Measurements from ENCODE around the gene XCR1. TPM values are rescaled to one million over a fixed set of nuclear protein-coding genes. Genes with fewer than 3 reads are reported as not detected.

XCR1 gene
- polyA plus RNA-seq, 2 donors = 0.08 to 0.34 TPM

- Histone ChIP-seq H3K27me3 (ENCODE audit: control insufficient read depth in 1 of 2, insufficient read depth in 2 of 2, low read length in 2 of 2) (no peaks in the 10 kb centered on the region), H3K4me3 (ENCODE audit: low read depth in 1 of 2, low read length in 2 of 2) (no peak overlapping the region), H3K9me3 (ENCODE audit: control insufficient read depth in 2 of 2, insufficient read depth in 1 of 2, low read depth in 1 of 2, low read length in 1 of 2) (peaks cover 0 to 3% of the 10 kb centered on the region in 2 donors), H3K4me1 (ENCODE audit: control insufficient read depth in 2 of 2, insufficient read depth in 2 of 2, low read length in 1 of 2) (no peaks in the 10 kb centered on the region), H3K27ac (ENCODE audit: low read depth in 2 of 2, low read length in 1 of 2) (no peak overlapping the region), H3K36me3 (ENCODE audit: control insufficient read depth in 2 of 2, insufficient read depth in 2 of 2, low read length in 1 of 2) (no peaks in the 10 kb centered on the region)
- WGBS, 2 donors = 84 to 86% methylated on average over 6 of the region's 6 CpGs
Observed at GRCh38 chr3:46027736-46028397, 584 bp upstream of the XCR1 start.

- Histone ChIP-seq H3K27me3 (ENCODE audit: control insufficient read depth in 1 of 2, insufficient read depth in 2 of 2, low read length in 2 of 2) (no peaks in the 10 kb centered on the region), H3K4me1 (ENCODE audit: control insufficient read depth in 2 of 2, insufficient read depth in 2 of 2, low read length in 1 of 2) (no peaks in the 10 kb centered on the region), H3K27ac (ENCODE audit: low read depth in 2 of 2, low read length in 1 of 2) (no peak overlapping the region), H3K36me3 (ENCODE audit: control insufficient read depth in 2 of 2, insufficient read depth in 2 of 2, low read length in 1 of 2) (no peaks in the 10 kb centered on the region), H3K9me3 (ENCODE audit: control insufficient read depth in 2 of 2, insufficient read depth in 1 of 2, low read depth in 1 of 2, low read length in 1 of 2) (peaks cover 0 to 3% of the 10 kb centered on the region in 2 donors), H3K4me3 (ENCODE audit: low read depth in 1 of 2, low read length in 2 of 2) (no peak overlapping the region)
- WGBS, 2 donors = 77 to 81% methylated on average over 1 of the region's 1 CpG
Observed at GRCh38 chr3:46025139-46025538, 2.1 kb downstream of the XCR1 start.

DNA sequence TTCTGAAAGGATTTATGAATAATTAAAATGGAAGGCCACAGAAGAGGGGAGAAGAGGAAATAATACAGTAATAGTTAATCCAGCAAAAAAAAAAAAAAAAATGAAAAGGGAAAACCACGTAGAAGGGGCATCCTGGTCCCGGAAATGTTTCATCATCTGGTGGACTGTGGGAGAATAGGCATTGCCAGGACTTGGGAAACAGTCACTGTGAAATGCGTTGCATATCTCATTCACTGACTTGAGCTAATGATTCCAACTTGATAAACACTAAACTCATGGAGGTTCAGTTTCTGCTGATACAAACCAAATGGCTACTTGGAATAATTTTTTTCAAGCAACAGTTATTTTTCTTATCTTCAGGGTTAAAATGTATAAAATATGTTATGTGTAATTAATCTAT is 3.2 kb downstream of the XCR1 start:
- no peaks in the 10 kb centered on the region for H3K4me1 ChIP-seq (ENCODE audit: control insufficient read depth in 2 of 2, insufficient read depth in 2 of 2, low read length in 1 of 2)
- peaks cover 0 to 3% of the 10 kb centered on the region in 2 donors for H3K9me3 ChIP-seq (ENCODE audit: control insufficient read depth in 2 of 2, insufficient read depth in 1 of 2, low read depth in 1 of 2, low read length in 1 of 2)
- WGBS, 2 donors = 52 to 65% methylated on average over 3 of the region's 3 CpGs
- H3K27me3 ChIP-seq (ENCODE audit: control insufficient read depth in 1 of 2, insufficient read depth in 2 of 2, low read length in 2 of 2) = no peaks in the 10 kb centered on the region
- H3K4me3 ChIP-seq (ENCODE audit: low read depth in 1 of 2, low read length in 2 of 2) = no peak overlapping the region
- no peaks in the 10 kb centered on the region for H3K36me3 ChIP-seq (ENCODE audit: control insufficient read depth in 2 of 2, insufficient read depth in 2 of 2, low read length in 1 of 2)
- H3K27ac ChIP-seq (ENCODE audit: low read depth in 2 of 2, low read length in 1 of 2) = no peak overlapping the region

- no peaks in the 10 kb centered on the region for H3K4me1 ChIP-seq (ENCODE audit: control insufficient read depth in 2 of 2, insufficient read depth in 2 of 2, low read length in 1 of 2)
- peaks cover 0 to 3% of the 10 kb centered on the region in 2 donors for H3K9me3 ChIP-seq (ENCODE audit: control insufficient read depth in 2 of 2, insufficient read depth in 1 of 2, low read depth in 1 of 2, low read length in 1 of 2)
- no peak overlapping the region for H3K27ac ChIP-seq (ENCODE audit: low read depth in 2 of 2, low read length in 1 of 2)
- H3K36me3 ChIP-seq (ENCODE audit: control insufficient read depth in 2 of 2, insufficient read depth in 2 of 2, low read length in 1 of 2) = no peaks in the 10 kb centered on the region
- 93% methylated on average over 34 of the region's 34 CpGs for WGBS, 2 donors
- H3K27me3 ChIP-seq (ENCODE audit: control insufficient read depth in 1 of 2, insufficient read depth in 2 of 2, low read length in 2 of 2) = no peaks in the 10 kb centered on the region
- H3K4me3 ChIP-seq (ENCODE audit: low read depth in 1 of 2, low read length in 2 of 2) = no peak overlapping the region
Observed at GRCh38 chr3:46022909-46023785, 4.1 kb downstream of the XCR1 start.

- H3K4me1 ChIP-seq (ENCODE audit: control insufficient read depth in 2 of 2, insufficient read depth in 2 of 2, low read length in 1 of 2) = no peaks in the 10 kb centered on the region
- no peak overlapping the region for H3K4me3 ChIP-seq (ENCODE audit: low read depth in 1 of 2, low read length in 2 of 2)
- H3K27me3 ChIP-seq (ENCODE audit: control insufficient read depth in 1 of 2, insufficient read depth in 2 of 2, low read length in 2 of 2) = no peaks in the 10 kb centered on the region
- no peaks in the 10 kb centered on the region for H3K9me3 ChIP-seq (ENCODE audit: control insufficient read depth in 2 of 2, insufficient read depth in 1 of 2, low read depth in 1 of 2, low read length in 1 of 2)
- WGBS, 2 donors = 96 to 97% methylated on average over 8 of the region's 8 CpGs
- no peak overlapping the region for H3K27ac ChIP-seq (ENCODE audit: low read depth in 2 of 2, low read length in 1 of 2)
- no peaks in the 10 kb centered on the region for H3K36me3 ChIP-seq (ENCODE audit: control insufficient read depth in 2 of 2, insufficient read depth in 2 of 2, low read length in 1 of 2)
Observed at GRCh38 chr3:46021516-46021915, 5.8 kb downstream of the XCR1 start.

DNA sequence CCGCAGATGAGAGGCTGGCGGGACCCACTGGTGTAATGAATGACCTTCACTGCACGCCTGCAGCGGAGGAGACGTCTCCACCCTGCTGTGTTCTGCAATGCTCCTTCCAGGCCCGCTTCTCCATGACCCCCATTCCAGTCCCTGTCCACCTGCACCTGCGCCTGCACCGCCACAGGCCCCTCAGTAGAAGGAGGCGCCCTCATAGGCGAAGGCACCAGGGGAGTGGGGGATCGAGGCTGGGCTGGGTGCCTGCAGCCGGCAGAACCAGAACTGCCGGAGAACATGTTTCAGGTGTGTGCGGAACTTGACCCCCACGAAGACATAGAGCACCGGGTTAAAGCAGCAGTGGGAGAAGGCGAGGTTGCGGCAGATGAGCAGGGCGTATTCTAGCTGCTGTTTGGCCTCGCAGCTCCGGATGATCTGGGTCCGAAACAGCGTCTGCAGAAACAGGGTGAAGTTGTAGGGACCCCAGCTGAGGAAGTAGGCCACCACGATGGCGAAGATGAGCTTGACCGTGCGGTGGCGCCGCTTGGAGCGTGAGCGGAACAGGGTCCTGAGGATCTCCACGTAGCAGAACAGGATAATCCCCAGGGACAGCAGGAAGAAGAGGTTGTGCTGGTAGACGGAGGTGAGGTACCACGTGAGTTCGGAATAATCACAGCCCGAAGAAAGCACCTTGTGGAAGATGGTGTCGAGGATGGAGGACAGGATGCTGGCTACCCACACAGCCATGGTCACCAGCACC is 6.3 kb downstream of the XCR1 start:
- no peaks in the 10 kb centered on the region for H3K9me3 ChIP-seq (ENCODE audit: control insufficient read depth in 2 of 2, insufficient read depth in 1 of 2, low read depth in 1 of 2, low read length in 1 of 2)
- 95 to 97% methylated on average over 37 of the region's 37 CpGs for WGBS, 2 donors
- no peaks in the 10 kb centered on the region for H3K4me1 ChIP-seq (ENCODE audit: control insufficient read depth in 2 of 2, insufficient read depth in 2 of 2, low read length in 1 of 2)
- no peak overlapping the region for H3K4me3 ChIP-seq (ENCODE audit: low read depth in 1 of 2, low read length in 2 of 2)
- H3K27me3 ChIP-seq (ENCODE audit: control insufficient read depth in 1 of 2, insufficient read depth in 2 of 2, low read length in 2 of 2) = no peaks in the 10 kb centered on the region
- H3K36me3 ChIP-seq (ENCODE audit: control insufficient read depth in 2 of 2, insufficient read depth in 2 of 2, low read length in 1 of 2) = no peaks in the 10 kb centered on the region
- no peak overlapping the region for H3K27ac ChIP-seq (ENCODE audit: low read depth in 2 of 2, low read length in 1 of 2)

- Histone ChIP-seq H3K36me3 (ENCODE audit: control insufficient read depth in 2 of 2, insufficient read depth in 2 of 2, low read length in 1 of 2) (no peaks in the 10 kb centered on the region), H3K9me3 (ENCODE audit: control insufficient read depth in 2 of 2, insufficient read depth in 1 of 2, low read depth in 1 of 2, low read length in 1 of 2) (no peaks in the 10 kb centered on the region), H3K4me1 (ENCODE audit: control insufficient read depth in 2 of 2, insufficient read depth in 2 of 2, low read length in 1 of 2) (no peaks in the 10 kb centered on the region), H3K27me3 (ENCODE audit: control insufficient read depth in 1 of 2, insufficient read depth in 2 of 2, low read length in 2 of 2) (no peaks in the 10 kb centered on the region), H3K27ac (ENCODE audit: low read depth in 2 of 2, low read length in 1 of 2) (no peak overlapping the region), H3K4me3 (ENCODE audit: low read depth in 1 of 2, low read length in 2 of 2) (no peak overlapping the region)
- 91 to 100% methylated on average over 1 of the region's 1 CpG for WGBS, 2 donors
Observed at GRCh38 chr3:46019707-46020106, 7.6 kb downstream of the XCR1 start.

GRCh38 chr3:46017720-46018119 is 9.6 kb downstream of the XCR1 start:
- Histone ChIP-seq H3K36me3 (ENCODE audit: control insufficient read depth in 2 of 2, insufficient read depth in 2 of 2, low read length in 1 of 2) (no peaks in the 10 kb centered on the region), H3K27ac (ENCODE audit: low read depth in 2 of 2, low read length in 1 of 2) (no peak overlapping the region), H3K4me3 (ENCODE audit: low read depth in 1 of 2, low read length in 2 of 2) (no peak overlapping the region), H3K9me3 (ENCODE audit: control insufficient read depth in 2 of 2, insufficient read depth in 1 of 2, low read depth in 1 of 2, low read length in 1 of 2) (no peaks in the 10 kb centered on the region), H3K4me1 (ENCODE audit: control insufficient read depth in 2 of 2, insufficient read depth in 2 of 2, low read length in 1 of 2) (no peaks in the 10 kb centered on the region), H3K27me3 (ENCODE audit: control insufficient read depth in 1 of 2, insufficient read depth in 2 of 2, low read length in 2 of 2) (no peaks in the 10 kb centered on the region)
- 79 to 84% methylated on average over 2 of the region's 2 CpGs for whole genome bisulfite sequencing, 2 donors

DNA sequence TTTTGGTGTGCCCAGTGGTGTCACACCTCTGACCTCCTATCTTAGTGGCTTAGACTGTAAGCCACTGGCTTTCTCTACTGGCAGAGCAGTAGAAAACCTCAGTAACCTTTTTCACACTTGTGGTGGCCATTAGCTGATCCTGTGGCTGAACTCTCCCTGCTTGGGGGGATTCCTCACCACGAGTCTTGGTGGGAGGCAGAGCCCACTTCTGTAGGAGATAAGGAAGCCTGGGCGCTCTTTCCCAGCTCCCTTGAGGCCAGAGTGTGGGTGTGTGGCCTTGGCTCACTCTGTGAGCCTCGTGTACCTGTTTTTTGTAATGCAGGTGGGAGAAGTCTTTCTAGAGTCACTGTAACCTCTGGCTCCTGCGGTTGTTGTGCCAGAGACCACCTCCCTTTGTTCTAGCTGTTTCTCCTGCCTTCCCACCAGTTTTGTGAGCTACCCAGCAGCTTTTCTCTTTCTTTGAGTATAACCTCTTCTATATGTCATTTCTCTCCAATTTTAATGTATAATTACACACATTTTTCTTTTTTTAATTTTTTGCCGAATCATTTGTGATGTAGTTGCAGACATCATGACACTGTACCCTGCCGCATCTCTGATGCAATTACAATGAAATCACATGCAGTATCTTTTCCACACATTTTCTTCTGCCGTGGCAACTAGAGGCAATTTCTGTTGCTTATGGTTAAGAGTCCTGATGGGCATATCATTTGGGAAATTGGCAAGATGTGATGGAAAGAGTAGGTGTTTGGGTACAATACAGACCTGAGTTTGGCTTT is 13.8 kb downstream of the XCR1 start:
- Histone ChIP-seq H3K4me1 (ENCODE audit: control insufficient read depth in 2 of 2, insufficient read depth in 2 of 2, low read length in 1 of 2) (no peaks in the 10 kb centered on the region), H3K4me3 (ENCODE audit: low read depth in 1 of 2, low read length in 2 of 2) (no peak overlapping the region), H3K27ac (ENCODE audit: low read depth in 2 of 2, low read length in 1 of 2) (no peak overlapping the region), H3K36me3 (ENCODE audit: control insufficient read depth in 2 of 2, insufficient read depth in 2 of 2, low read length in 1 of 2) (no peaks in the 10 kb centered on the region), H3K9me3 (ENCODE audit: control insufficient read depth in 2 of 2, insufficient read depth in 1 of 2, low read depth in 1 of 2, low read length in 1 of 2) (no peaks in the 10 kb centered on the region), H3K27me3 (ENCODE audit: control insufficient read depth in 1 of 2, insufficient read depth in 2 of 2, low read length in 2 of 2) (no peaks in the 10 kb centered on the region)
- 72 to 76% methylated on average over 7 of the region's 7 CpGs for WGBS, 2 donors

Data from esophagus (tissue), 2 donors.